Ishikawa (cell line): ENCODE data around the gene HSD17B1.

Experiments
- CREB1 ChIP-seq: IDR thresholded peaks from 2 replicates; pipeline ENCODE4 v1.6.1; 2012; ENCODE audit warnings: low read depth
- EP300 ChIP-seq: IDR thresholded peaks from 2 replicates; pipeline ENCODE4 v1.6.1; 2012; ENCODE audit warnings: borderline replicate concordance
- NFIC ChIP-seq: IDR thresholded peaks from 2 replicates; pipeline ENCODE4 v1.6.1; 2012
- RAD21 ChIP-seq: IDR thresholded peaks from 2 replicates; pipeline ENCODE4 v1.6.1; 2012; ENCODE audit warnings: low read depth
- TAF1 ChIP-seq: IDR thresholded peaks from 2 replicates; pipeline ENCODE4 v1.6.1; 2012; ENCODE audit warnings: low read depth, mild to moderate bottlenecking
- TCF12 ChIP-seq: IDR thresholded peaks from 2 replicates; pipeline ENCODE4 v1.6.1; 2012; ENCODE audit warnings: low read depth
- TF ChIP-seq, protein P1 (sequence below): IDR thresholded peaks from 2 replicates; pipeline ENCODE4 v1.6.1; 2012; ENCODE audit warnings: low read depth, mild to moderate bottlenecking
- TF ChIP-seq, protein P2 (sequence below): IDR thresholded peaks from 2 replicates; pipeline ENCODE4 v1.6.1; 2012
- TF ChIP-seq, protein P3 (sequence below): IDR thresholded peaks from 2 replicates; pipeline ENCODE4 v1.6.1; 2012

DNA sequence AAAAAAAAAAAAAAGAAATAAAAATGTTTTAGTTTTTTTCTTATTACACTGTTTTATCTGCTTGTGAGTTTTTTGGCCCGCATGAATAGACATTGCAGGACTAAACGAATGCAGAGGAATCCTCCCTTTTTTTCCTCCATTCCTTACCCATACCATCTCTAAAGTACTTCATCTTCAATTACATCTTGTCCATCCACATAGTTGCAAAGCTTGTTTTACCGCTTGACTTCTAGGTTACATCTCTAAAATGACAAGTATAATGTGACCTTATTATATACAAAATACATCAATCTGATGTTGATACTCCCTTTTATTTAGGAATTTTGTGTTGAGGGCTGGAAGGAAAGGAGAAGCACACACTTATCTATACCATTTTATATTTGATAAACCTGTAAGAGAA, 43.7 kb downstream of the HSD17B1 start:
- no peak for TF ChIP-seq CREB1
- TF ChIP-seq, protein P1, sequence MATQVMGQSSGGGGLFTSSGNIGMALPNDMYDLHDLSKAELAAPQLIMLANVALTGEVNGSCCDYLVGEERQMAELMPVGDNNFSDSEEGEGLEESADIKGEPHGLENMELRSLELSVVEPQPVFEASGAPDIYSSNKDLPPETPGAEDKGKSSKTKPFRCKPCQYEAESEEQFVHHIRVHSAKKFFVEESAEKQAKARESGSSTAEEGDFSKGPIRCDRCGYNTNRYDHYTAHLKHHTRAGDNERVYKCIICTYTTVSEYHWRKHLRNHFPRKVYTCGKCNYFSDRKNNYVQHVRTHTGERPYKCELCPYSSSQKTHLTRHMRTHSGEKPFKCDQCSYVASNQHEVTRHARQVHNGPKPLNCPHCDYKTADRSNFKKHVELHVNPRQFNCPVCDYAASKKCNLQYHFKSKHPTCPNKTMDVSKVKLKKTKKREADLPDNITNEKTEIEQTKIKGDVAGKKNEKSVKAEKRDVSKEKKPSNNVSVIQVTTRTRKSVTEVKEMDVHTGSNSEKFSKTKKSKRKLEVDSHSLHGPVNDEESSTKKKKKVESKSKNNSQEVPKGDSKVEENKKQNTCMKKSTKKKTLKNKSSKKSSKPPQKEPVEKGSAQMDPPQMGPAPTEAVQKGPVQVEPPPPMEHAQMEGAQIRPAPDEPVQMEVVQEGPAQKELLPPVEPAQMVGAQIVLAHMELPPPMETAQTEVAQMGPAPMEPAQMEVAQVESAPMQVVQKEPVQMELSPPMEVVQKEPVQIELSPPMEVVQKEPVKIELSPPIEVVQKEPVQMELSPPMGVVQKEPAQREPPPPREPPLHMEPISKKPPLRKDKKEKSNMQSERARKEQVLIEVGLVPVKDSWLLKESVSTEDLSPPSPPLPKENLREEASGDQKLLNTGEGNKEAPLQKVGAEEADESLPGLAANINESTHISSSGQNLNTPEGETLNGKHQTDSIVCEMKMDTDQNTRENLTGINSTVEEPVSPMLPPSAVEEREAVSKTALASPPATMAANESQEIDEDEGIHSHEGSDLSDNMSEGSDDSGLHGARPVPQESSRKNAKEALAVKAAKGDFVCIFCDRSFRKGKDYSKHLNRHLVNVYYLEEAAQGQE, result no peak
- TF ChIP-seq, protein P2, sequence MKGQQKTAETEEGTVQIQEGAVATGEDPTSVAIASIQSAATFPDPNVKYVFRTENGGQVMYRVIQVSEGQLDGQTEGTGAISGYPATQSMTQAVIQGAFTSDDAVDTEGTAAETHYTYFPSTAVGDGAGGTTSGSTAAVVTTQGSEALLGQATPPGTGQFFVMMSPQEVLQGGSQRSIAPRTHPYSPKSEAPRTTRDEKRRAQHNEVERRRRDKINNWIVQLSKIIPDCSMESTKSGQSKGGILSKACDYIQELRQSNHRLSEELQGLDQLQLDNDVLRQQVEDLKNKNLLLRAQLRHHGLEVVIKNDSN, result no peak
- TF ChIP-seq TCF12, result no peak
- no peak for TF ChIP-seq NFIC
- no peak for TF ChIP-seq EP300
- no peak for TF ChIP-seq TAF1
- TF ChIP-seq, protein P3, sequence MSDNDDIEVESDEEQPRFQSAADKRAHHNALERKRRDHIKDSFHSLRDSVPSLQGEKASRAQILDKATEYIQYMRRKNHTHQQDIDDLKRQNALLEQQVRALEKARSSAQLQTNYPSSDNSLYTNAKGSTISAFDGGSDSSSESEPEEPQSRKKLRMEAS, result no peak
- TF ChIP-seq RAD21, result no peak
